K562 (cell line): ENCODE results near the gene BMP2K. TPM values are rescaled to one million over a fixed set of nuclear protein-coding genes. Genes with fewer than 3 reads are reported as not detected.

Experiments used
- ATAC-seq: fragments of 200-7000 bp; cut with Tn5 transposase; 3 replicates; pipeline ENCODE4 v1.9.1; 2020; ENCODE audit warnings: moderate library complexity
- BruUV-seq: library from RNA; stranded (reverse); fragments of 400-500 nt; replicated peaks from 2 replicates; lab custom pipeline; 2021; lab: Mats Ljungman, UMichigan
- CTCF ChIA-PET: fragments of 300-600 bp; formaldehyde crosslinking; extraction: SDS; loops from one replicate; lab custom pipeline; 2021; ENCODE audit warnings: low intra/inter-chr PET ratio; lab: Yijun Ruan, JAX
- POLR2A ChIA-PET: fragments of 300-600, 350-650 bp; sonication (Branson Sonifier 250); formaldehyde crosslinking; extraction: SDS; loops from one replicate; lab custom pipeline; 2021; ENCODE audit warnings: antibody characterized with exemption, inconsistent platforms; lab: Yijun Ruan, JAX
- DNase-seq, 4 experiments: peaks; one replicate each; pipeline versions ENCODE4 v3.0.0 to v3.0.0-alpha.2; 2011 to 2018; ENCODE audit warnings: low spot score in 3 of 4, mixed read lengths in 3 of 4; ENCODE audit errors: extremely low read depth in 1 of 4
- FAIRE-seq: peaks from 2 replicates; lab custom pipeline; 2011; peaks lifted over from hg19 to GRCh38; lab: Jason Lieb, UNC
- H2AFZ ChIP-seq: 2 replicates; pipeline ENCODE4 v1.6.0; 2011; ENCODE audit warnings: low read depth, low read length, control low read depth, inconsistent platforms
- H3K27ac ChIP-seq: fragments of 200-600 bp; 3 replicates; pipeline ENCODE4 v1.8.0; 2011; ENCODE audit warnings: low read depth, mild to moderate bottlenecking, control low read depth, inconsistent platforms, low read length, moderate library complexity, mixed read lengths; ENCODE audit errors: extremely low read depth
- H3K27me3 ChIP-seq, 2 experiments: fragments of 300-600 bp in 1 of 2; 2 replicates in 1 of 2; 3 replicates in 1 of 2; pipeline versions ENCODE4 v1.6.0 to v1.8.0; 2011; ENCODE audit warnings: inconsistent platforms in 2 of 2, low read length in 2 of 2, mild to moderate bottlenecking in 1 of 2, mixed read lengths in 1 of 2, moderate library complexity in 1 of 2; ENCODE audit not compliant: control insufficient read depth in 2 of 2, insufficient read depth in 2 of 2
- H3K36me3 ChIP-seq: fragments of 300-600 bp; 3 replicates; pipeline ENCODE4 v1.8.0; 2011; ENCODE audit warnings: mild to moderate bottlenecking, low read length, inconsistent platforms; ENCODE audit not compliant: control insufficient read depth, insufficient read depth
- H3K4me1 ChIP-seq, 2 experiments: fragments of 200-600 bp in 1 of 2; replicated peaks in 1 of 2; 2 replicates in 1 of 2; 3 replicates in 1 of 2; pipeline versions ENCODE4 v1.5.1 to v1.8.0; 2011; ENCODE audit warnings: inconsistent platforms in 2 of 2, low read length in 2 of 2, mild to moderate bottlenecking in 1 of 2, mixed read lengths in 1 of 2, moderate library complexity in 1 of 2; ENCODE audit not compliant: control insufficient read depth in 2 of 2, insufficient read depth in 2 of 2
- H3K4me2 ChIP-seq: 2 replicates; pipeline ENCODE4 v1.6.1; 2011; ENCODE audit warnings: low read length, control low read depth, inconsistent platforms, mixed read lengths; ENCODE audit not compliant: insufficient read depth
- H3K4me3 ChIP-seq: fragments of 200-600 bp; sonication (generic), shearing (Covaris generic); 2 replicates; pipeline ENCODE4 v1.5.1; 2016; ENCODE audit warnings: control low read depth, inconsistent platforms
- H3K79me2 ChIP-seq: fragments of 200-600 bp; 3 replicates; pipeline ENCODE4 v1.8.0; 2011; ENCODE audit warnings: low read length, inconsistent platforms; ENCODE audit not compliant: control insufficient read depth, insufficient read depth
- H3K9ac ChIP-seq, 2 experiments: 2 replicates each; pipeline versions ENCODE4 v1.6.0 to v1.6.1; 2011; ENCODE audit warnings: low read depth in 2 of 2, low read length in 2 of 2, control low read depth in 1 of 2, inconsistent platforms in 1 of 2, mild to moderate bottlenecking in 1 of 2, mixed read lengths in 1 of 2; ENCODE audit not compliant: insufficient read depth in 1 of 2
- H3K9me1 ChIP-seq: one replicate; pipeline ENCODE4 v1.6.0; 2011; ENCODE audit warnings: inconsistent platforms, mild to moderate bottlenecking, low read length, moderate library complexity; ENCODE audit not compliant: control insufficient read depth, insufficient read depth
- H3K9me3 ChIP-seq: replicated peaks from 2 replicates; pipeline ENCODE4 v1.5.1; 2011; ENCODE audit warnings: low read depth, low read length, inconsistent platforms; ENCODE audit not compliant: control insufficient read depth, insufficient read depth
- H4K20me1 ChIP-seq: replicated peaks from 2 replicates; pipeline ENCODE4 v1.6.1; 2011; ENCODE audit warnings: low read length, inconsistent platforms, mixed read lengths; ENCODE audit not compliant: control insufficient read depth, insufficient read depth
- RBM22 ChIP-seq: fragments of 200-400 bp; formaldehyde crosslinking; IDR thresholded peaks from 2 replicates; pipeline ENCODE4 v1.6.1; 2018; ENCODE audit warnings: low read length, low read depth; ENCODE audit not compliant: poor library complexity, severe bottlenecking
- ZNF395 ChIP-seq: fragments of 200-800 bp; sonication (Bioruptor generic); IDR thresholded peaks from 2 replicates; pipeline ENCODE4 v1.6.1; 2017; ENCODE audit warnings: missing genetic modification characterization, missing compliant biosample characterization
- WGBS: fragments of 100-300 bp; shearing (Covaris generic); methylation state at CpG from one replicate; pipeline ENCODE4 v1.1.6; 2016; ENCODE audit warnings: low coverage, mixed read lengths; ENCODE audit not compliant: insufficient coverage; ENCODE audit errors: missing lambda C conversion rate; 5-methylcytosine and 5-hydroxymethylcytosine counted together
- in situ Hi-C: fragments of 300-500 bp; cut with MboI; formaldehyde crosslinking; loops from 4 replicates; pipeline ENCODE4 v1.15.0; 2018; ENCODE audit warnings: inconsistent platforms, mixed read lengths
- intact Hi-C: fragments of 100-400 bp; cut with micrococcal nuclease; formaldehyde crosslinking; loops from 2 replicates; pipeline ENCODE4 v1.14.2; 2022
- polyA plus RNA-seq, 8 experiments: library from polyadenylated mRNA; depleted of rRNA in 4 of 8; stranded (reverse) in 5 of 8; unstranded in 3 of 8; fragments of >200 nt; fragmentation: Nextera tagmentation in 2 of 8; fragmentation: Illumina TruSeq in 1 of 8; extraction: Ambion mirVana in 2 of 8; extraction: Trizol in 1 of 8; gene quantifications; 2 replicates each; pipeline versions ENCODE4 v1.2.1 to v1.2.3, GENCODE V29; 2011 to 2014; ENCODE audit warnings: inconsistent platforms in 1 of 8, missing spikeins in 1 of 8
- total RNA-seq, 7 experiments: library from RNA; depleted of rRNA in 6 of 7; stranded (reverse); fragments of >200 nt in 6 of 7; fragmentation: Illumina TruSeq in 2 of 7; extraction: Trizol in 2 of 7; gene quantifications; 2 replicates each; pipeline versions ENCODE4 v1.2.1 to v1.2.3, GENCODE V29; 2011 to 2021; ENCODE audit warnings: low replicate concordance in 1 of 7

The BMP2K gene
- total and polyA plus RNA-seq, 9 of the 15 experiments (the other 6 are each of a cell fraction or from before 2014, with no cell fraction given) = 17.0 to 217 (median 104) TPM

DNA sequence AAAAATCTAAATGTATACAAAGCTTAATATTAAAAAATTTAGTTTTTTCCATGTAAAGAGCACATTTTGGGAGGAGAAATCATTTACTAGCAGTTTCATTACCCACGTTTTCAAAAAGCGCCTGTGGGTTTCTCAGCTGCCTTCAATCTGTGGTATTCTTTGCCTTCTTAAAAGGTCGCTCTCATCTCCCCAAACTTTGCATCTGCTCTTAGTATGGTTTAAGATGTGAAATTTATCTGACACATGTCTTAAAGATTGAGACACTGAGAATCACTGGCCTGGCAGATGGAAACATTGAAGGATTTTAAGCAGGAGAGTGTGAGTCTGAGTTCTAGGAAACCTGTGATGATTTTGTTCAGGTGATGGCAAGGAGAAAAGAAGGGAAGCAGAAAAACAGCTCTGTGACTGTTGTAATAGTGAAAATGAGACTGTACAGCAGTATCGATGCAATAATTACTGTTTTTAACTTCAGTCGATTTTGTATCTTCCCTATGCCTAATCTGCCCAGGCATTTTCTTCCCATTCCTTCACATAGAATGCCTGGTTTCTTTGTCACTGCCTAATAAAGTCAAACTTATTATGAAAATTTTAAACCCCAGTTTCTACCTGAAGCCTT, 87.2 kb downstream of the BMP2K start:
- H3K27me3 ChIP-seq = no peaks in the 10 kb centered on the region
- H3K4me3 ChIP-seq = no peak overlapping the region
- no peak overlapping the region for H3K27ac ChIP-seq
- no peaks in the 10 kb centered on the region for H4K20me1 ChIP-seq
- no TSS peak for BruUV-seq
- no peak overlapping the region for H2AFZ ChIP-seq
- H3K4me2 ChIP-seq = no peak overlapping the region
- ChIA-PET CTCF (interaction anchor here (0.6 kb wide), 1 partner anchor 24 kb away, joined by 3 read pairs; no protein-coding TSS in a partner anchor), POLR2A (interaction anchor here (0.5 kb wide), 1 partner anchor 540 kb away, joined by 3 read pairs; no protein-coding TSS in a partner anchor)
- 81% methylated on average over 5 of the region's 5 CpGs for WGBS
- in situ Hi-C loops = no loop called here
- TF ChIP-seq RBM22 = peak; percentile 73
- TF ChIP-seq ZNF395 (CRISPR knock-in tag) = no peak
- DNase-seq (no peak), ATAC-seq (no peak; the same call in 2 of the 3 replicates), FAIRE-seq (no peak)
- no peak overlapping the region for H3K9ac ChIP-seq
- no peaks in the 10 kb centered on the region for H3K9me1 ChIP-seq
- peaks cover 90% of the 10 kb centered on the region for H3K36me3 ChIP-seq
- intact Hi-C loops = loop anchor here (5.0 to 10.0 kb wide), 2 partner anchors 86 to 339 kb away; partner anchors contain the start of gene BMP2K
- H3K9me3 ChIP-seq = no peaks in the 10 kb centered on the region
- H3K79me2 ChIP-seq = peaks cover 51% of the 10 kb centered on the region
- no peaks in the 10 kb centered on the region for H3K4me1 ChIP-seq
